Astrocyte of the spinal cord (primary cell): ENCODE results near the gene XPNPEP1.

ENCODE experiments used
- DNase-seq: peaks from one replicate; pipeline ENCODE4 v3.0.0; 2011; ENCODE audit warnings: low read depth, low spot score
- H3K4me3 ChIP-seq: 2 replicates; pipeline ENCODE4 v1.5.1; 2011; ENCODE audit warnings: low read depth, mild to moderate bottlenecking, low read length, moderate library complexity
- CTCF ChIP-seq: IDR thresholded peaks from 2 replicates; pipeline ENCODE4 v1.5.1; 2012; ENCODE audit warnings: low read depth, mild to moderate bottlenecking, low read length, inconsistent platforms
- in situ Hi-C: cut with HindIII; loops from 2 replicates; pipeline ENCODE4 v1.10.0; 2017; ENCODE audit warnings: low sequenced_read_pairs

The XPNPEP1 gene

GRCh38 chr10:109882251-109883057 lies 40.9 kb downstream of the XPNPEP1 start:
- TF ChIP-seq CTCF, result no peak
- in situ Hi-C loops, result no loop called here
- no peak overlapping the region for H3K4me3 ChIP-seq
- no peak for DNase-seq

- in situ Hi-C loops, result no loop called here
- DNase-seq, result no peak
- no peak overlapping the region for H3K4me3 ChIP-seq
- TF ChIP-seq CTCF, result no peak
These were observed 41.6 kb downstream of the XPNPEP1 start for GRCh38 chr10:109881769-109882057.

- TF ChIP-seq CTCF, result no peak
- in situ Hi-C loops, result no loop called here
These were observed 42.2 kb downstream of the XPNPEP1 start for GRCh38 chr10:109880886-109881768.

GRCh38 chr10:109877546-109877945 lies 45.8 kb downstream of the XPNPEP1 start:
- TF ChIP-seq CTCF, result no peak
- no peak for DNase-seq
- in situ Hi-C loops, result no loop called here
- H3K4me3 ChIP-seq, result no peak overlapping the region

More at GRCh38 chr10:109880886-109881768, 42.2 kb downstream of the XPNPEP1 start:
- DNase-seq, result peak; percentile 25
- H3K4me3 ChIP-seq, result no peak overlapping the region

GRCh38 chr10:109875828-109876821 lies 47.2 kb downstream of the XPNPEP1 start:
- no peak overlapping the region for H3K4me3 ChIP-seq
- DNase-seq, result no peak
- TF ChIP-seq CTCF, result no peak
- in situ Hi-C loops, result no loop called here

GRCh38 chr10:109875151-109875568 lies 48.2 kb downstream of the XPNPEP1 start:
- no peak for DNase-seq
- in situ Hi-C loops, result no loop called here
- no peak for TF ChIP-seq CTCF
- no peak overlapping the region for H3K4me3 ChIP-seq
